Type B pancreatic cell (in vitro differentiated cells): ENCODE data around the gene NT5DC3. TPM values are rescaled to one million over a fixed set of nuclear protein-coding genes. Genes with fewer than 3 reads are reported as not detected.
A peak's percentile ranks its signal among the peaks of the same experiment; 100 is the strongest.

ENCODE experiments used
- DNase-seq: peaks from one replicate; pipeline ENCODE4 v3.0.0; 2021; ENCODE audit warnings: mixed read lengths; ENCODE audit not compliant: unreplicated experiment; ENCODE audit errors: extremely low spot score
- H3K27ac Mint-ChIP-seq: 2 replicates; pipeline ENCODE4 v1.8.0; 2021; ENCODE audit warnings: mild to moderate bottlenecking, mixed read lengths
- H3K27me3 Mint-ChIP-seq: 2 replicates; pipeline ENCODE4 v1.8.0; 2021; ENCODE audit warnings: mixed read lengths
- H3K36me3 Mint-ChIP-seq: 2 replicates; pipeline ENCODE4 v1.8.0; 2021; ENCODE audit warnings: mixed read lengths
- H3K4me1 Mint-ChIP-seq: one replicate; pipeline ENCODE4 v1.8.0; 2021; ENCODE audit warnings: mixed read lengths; ENCODE audit not compliant: unreplicated experiment
- H3K4me3 Mint-ChIP-seq: 2 replicates; pipeline ENCODE4 v1.8.0; 2021; ENCODE audit warnings: mild to moderate bottlenecking, mixed read lengths
- H3K9me3 Mint-ChIP-seq: 2 replicates; pipeline ENCODE4 v1.8.0; 2021; ENCODE audit warnings: mixed read lengths
- CTCF ChIP-seq: fragments of 200-600 bp; sonication (generic); conservative IDR thresholded peaks from 2 replicates; pipeline ENCODE4 v1.5.0; 2021; ENCODE audit warnings: antibody characterized with exemption, mild to moderate bottlenecking
- total RNA-seq: library from RNA; stranded (reverse); gene quantifications from 2 replicates; pipeline ENCODE4 v1.2.1, GENCODE V29; 2021; ENCODE audit warnings: low replicate concordance

NT5DC3 gene
- total RNA-seq, 1 donor from 2014 or later = 16.3 TPM

GRCh38 chr12:103801709-103802585, 39.1 kb downstream of the NT5DC3 start:
- TF ChIP-seq CTCF = no peak
- Mint-ChIP-seq H3K9me3 (no peaks in the 10 kb centered on the region), H3K27ac (no peak overlapping the region), H3K4me3 (no peak overlapping the region), H3K27me3 (no peaks in the 10 kb centered on the region), H3K4me1 (peaks cover 25% of the 10 kb centered on the region), H3K36me3 (peaks cover 23% of the 10 kb centered on the region)
- no peak for DNase-seq

GRCh38 chr12:103799857-103800771, 40.9 kb downstream of the NT5DC3 start:
- Mint-ChIP-seq H3K4me1 (peaks cover 21% of the 10 kb centered on the region), H3K4me3 (no peak overlapping the region), H3K36me3 (peaks cover 21% of the 10 kb centered on the region), H3K27me3 (no peaks in the 10 kb centered on the region), H3K27ac (peak overlapping the region; percentile 74), H3K9me3 (no peaks in the 10 kb centered on the region)
- DNase-seq = no peak
- no peak for TF ChIP-seq CTCF

- H3K4me3 Mint-ChIP-seq = no peak overlapping the region
- H3K4me1 Mint-ChIP-seq = peaks cover 17% of the 10 kb centered on the region
- no peak for TF ChIP-seq CTCF
- no peaks in the 10 kb centered on the region for H3K9me3 Mint-ChIP-seq
- H3K27ac Mint-ChIP-seq = peak overlapping the region; percentile 74
- no peak for DNase-seq
- no peaks in the 10 kb centered on the region for H3K27me3 Mint-ChIP-seq
- H3K36me3 Mint-ChIP-seq = peaks cover 21% of the 10 kb centered on the region
Measured at GRCh38 chr12:103799504-103799856, 41.6 kb downstream of the NT5DC3 start.

GRCh38 chr12:103798586-103798985, 42.4 kb downstream of the NT5DC3 start:
- no peak for DNase-seq
- peaks cover 21% of the 10 kb centered on the region for H3K36me3 Mint-ChIP-seq
- H3K27me3 Mint-ChIP-seq = no peaks in the 10 kb centered on the region
- H3K4me3 Mint-ChIP-seq = no peak overlapping the region
- no peaks in the 10 kb centered on the region for H3K9me3 Mint-ChIP-seq
- H3K27ac Mint-ChIP-seq = no peak overlapping the region
- H3K4me1 Mint-ChIP-seq = peaks cover 17% of the 10 kb centered on the region
- no peak for TF ChIP-seq CTCF

GRCh38 chr12:103794309-103795213, 46.5 kb downstream of the NT5DC3 start:
- no peaks in the 10 kb centered on the region for H3K9me3 Mint-ChIP-seq
- H3K4me1 Mint-ChIP-seq = peaks cover 9% of the 10 kb centered on the region
- H3K36me3 Mint-ChIP-seq = peaks cover 29% of the 10 kb centered on the region
- H3K4me3 Mint-ChIP-seq = no peak overlapping the region
- no peak overlapping the region for H3K27ac Mint-ChIP-seq
- H3K27me3 Mint-ChIP-seq = no peaks in the 10 kb centered on the region
- no peak for TF ChIP-seq CTCF
- no peak for DNase-seq
